CD4-positive, alpha-beta memory T cell (primary cell): ENCODE results near the gene KDM1B. TPM values are rescaled to one million over a fixed set of nuclear protein-coding genes. Genes with fewer than 3 reads are reported as not detected.

Experiments used
- CTCF ChIA-PET: fragments of 350-600 bp; sonication (Branson Sonifier 250); formaldehyde crosslinking; loops from one replicate; lab custom pipeline; 2021; ENCODE audit warnings: inconsistent platforms; ENCODE audit not compliant: partially characterized antibody; lab: Charles Lee
- POLR2A ChIA-PET: fragments of 350-600 bp; sonication (Branson Sonifier 250); formaldehyde crosslinking; loops from one replicate; lab custom pipeline; 2021; ENCODE audit not compliant: partially characterized antibody; lab: Charles Lee
- DNase-seq, 5 donors: peaks; one replicate each; pipeline versions ENCODE4 v3.0.0 to v3.0.0-alpha.2; 2020 to 2022; ENCODE audit warnings: mixed read lengths in 1 of 5
- H3K27ac ChIP-seq: one replicate; pipeline ENCODE4 v1.7.0; 2013; ENCODE audit warnings: low read depth, low read length
- H3K27me3 ChIP-seq: 2 replicates; pipeline ENCODE4 v1.7.0; 2013; ENCODE audit warnings: mild to moderate bottlenecking, low read length, moderate library complexity; ENCODE audit not compliant: insufficient read depth
- H3K36me3 ChIP-seq: 2 replicates; pipeline ENCODE4 v1.7.0; 2013; ENCODE audit warnings: mild to moderate bottlenecking, low read length, moderate library complexity; ENCODE audit not compliant: insufficient read depth
- H3K4me1 ChIP-seq: 2 replicates; pipeline ENCODE4 v1.7.0; 2013; ENCODE audit warnings: mild to moderate bottlenecking, low read length, moderate library complexity; ENCODE audit not compliant: insufficient read depth
- H3K4me3 ChIP-seq, 2 donors: one replicate each; pipeline ENCODE4 v1.7.0; 2013; ENCODE audit warnings: low read length in 2 of 2, mild to moderate bottlenecking in 1 of 2
- H3K9me3 ChIP-seq, 2 donors: one replicate each; pipeline ENCODE4 v1.7.0; 2013; ENCODE audit warnings: low read length in 2 of 2, control low read depth in 1 of 2; ENCODE audit not compliant: control insufficient read depth in 1 of 2
- H3K27ac Mint-ChIP-seq, 7 donors: one replicate each; pipeline ENCODE4 v1.8.0; 2020 to 2021; ENCODE audit warnings: mixed read lengths in 7 of 7, mild to moderate bottlenecking in 6 of 7, inconsistent platforms in 3 of 7, moderate library complexity in 3 of 7
- H3K27me3 Mint-ChIP-seq, 2 donors: one replicate each; pipeline ENCODE4 v1.8.0; 2020 to 2021; ENCODE audit warnings: mixed read lengths in 2 of 2
- H3K36me3 Mint-ChIP-seq, 2 donors: one replicate each; pipeline ENCODE4 v1.8.0; 2020 to 2021; ENCODE audit warnings: mixed read lengths in 2 of 2, inconsistent platforms in 1 of 2, mild to moderate bottlenecking in 1 of 2
- H3K4me1 Mint-ChIP-seq, 4 donors: one replicate each; pipeline ENCODE4 v1.8.0; 2020 to 2021; ENCODE audit warnings: mixed read lengths in 4 of 4, mild to moderate bottlenecking in 1 of 4
- H3K4me3 Mint-ChIP-seq, 8 donors: one replicate each; pipeline ENCODE4 v1.8.0; 2020 to 2021; ENCODE audit warnings: mixed read lengths in 8 of 8, mild to moderate bottlenecking in 7 of 8, moderate library complexity in 6 of 8, inconsistent platforms in 3 of 8
- H3K9me3 Mint-ChIP-seq, 8 donors: one replicate each; pipeline ENCODE4 v1.8.0; 2020 to 2021; ENCODE audit warnings: mixed read lengths in 8 of 8, mild to moderate bottlenecking in 5 of 8, inconsistent platforms in 3 of 8, moderate library complexity in 1 of 8
- intact Hi-C: fragments of 100-400 bp; cut with micrococcal nuclease; formaldehyde crosslinking; loops from one replicate; pipeline ENCODE4 v1.15.1; 2023
- polyA plus RNA-seq, 2 donors: library from polyadenylated mRNA; unstranded; fragments of 300-500 nt; fragmentation: Illumina TruSeq; gene quantifications; one replicate each; pipeline ENCODE4 v1.2.3, GENCODE V29; 2021
- total RNA-seq, 2 experiments: library from RNA; stranded (reverse); gene quantifications; one replicate each; pipeline ENCODE4 v1.2.3, GENCODE V29; 2021

Gene KDM1B
- total and polyA plus RNA-seq, 4 experiments from 2014 or later, result 0.45 to 12.3 (median 6.5) TPM

DNA sequence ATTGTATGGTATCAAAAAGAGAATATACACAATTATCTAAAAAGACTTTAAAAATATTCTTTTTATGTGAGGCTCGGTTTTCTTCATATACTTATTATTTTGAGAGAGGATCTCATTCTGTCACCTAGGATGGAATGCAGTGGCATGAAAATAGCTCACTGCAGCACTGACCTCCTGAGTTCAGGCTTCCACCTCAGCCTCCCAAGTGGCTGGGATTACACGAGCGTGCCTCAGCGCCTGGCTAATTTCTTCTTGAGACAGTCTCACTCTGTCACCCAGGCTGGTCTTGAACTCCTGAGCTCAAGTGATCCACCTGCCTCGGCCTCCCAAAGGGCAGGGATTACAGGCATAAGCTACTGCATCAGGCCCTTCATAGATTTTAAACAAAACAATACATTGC lies 98.4 kb downstream of the KDM1B start:
- Mint-ChIP-seq H3K27me3 (no peaks in the 10 kb centered on the region), H3K9me3 (no peaks in the 10 kb centered on the region)

DNA sequence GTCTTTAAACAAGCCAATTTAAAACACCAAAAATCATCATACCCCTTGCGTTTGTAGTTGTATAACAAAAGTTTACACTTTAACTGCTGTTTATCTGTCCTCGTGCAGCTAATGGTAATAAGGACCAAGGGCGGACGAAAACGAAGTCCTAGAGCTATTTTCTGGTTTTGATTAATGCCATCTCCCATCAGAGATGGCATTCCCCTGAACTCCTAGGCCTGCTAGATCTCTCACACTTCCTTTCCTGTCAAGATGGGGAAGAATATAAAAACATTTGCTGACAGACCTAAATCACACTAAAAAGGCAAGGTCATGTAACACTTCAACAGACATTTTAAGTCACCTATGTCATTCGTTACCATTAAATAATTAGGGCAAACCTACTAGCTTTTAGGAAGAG lies 99.6 kb downstream of the KDM1B start:
- peak overlapping the region in 1 of 7 donors; percentile 54 for H3K27ac Mint-ChIP-seq
- H3K4me3 ChIP-seq, result no peak overlapping the region
- H3K4me3 Mint-ChIP-seq, result no peak overlapping the region
- ChIA-PET CTCF (interaction anchor here (1.3 kb wide), 1 partner anchor 13 kb away, joined by 3 read pairs; no protein-coding TSS in a partner anchor), POLR2A (no interaction called here)
- peaks cover 12% of the 10 kb centered on the region for H3K4me1 ChIP-seq
- DNase-seq, result no peak
- H3K36me3 ChIP-seq, result peaks cover 26% of the 10 kb centered on the region
- peaks cover 11 to 38% (median 26%) of the 10 kb centered on the region in 4 donors for H3K4me1 Mint-ChIP-seq
- H3K9me3 Mint-ChIP-seq, result no peaks in the 10 kb centered on the region
- H3K36me3 Mint-ChIP-seq, result peaks cover 39 to 67% of the 10 kb centered on the region in 2 donors
- no peaks in the 10 kb centered on the region for H3K9me3 ChIP-seq
- no peaks in the 10 kb centered on the region for H3K27me3 ChIP-seq
- intact Hi-C loops, result no loop called here
- H3K27me3 Mint-ChIP-seq, result no peaks in the 10 kb centered on the region
- no peak overlapping the region for H3K27ac ChIP-seq

More for the DNA sequence above, 98.4 kb downstream of the KDM1B start:
- H3K4me3 Mint-ChIP-seq, result no peak overlapping the region
- DNase-seq, result no peak
- Histone ChIP-seq H3K36me3 (peaks cover 33% of the 10 kb centered on the region), H3K27ac (no peak overlapping the region), H3K4me1 (peaks cover 5% of the 10 kb centered on the region), H3K9me3 (no peaks in the 10 kb centered on the region), H3K27me3 (no peaks in the 10 kb centered on the region), H3K4me3 (no peak overlapping the region)
- CTCF ChIA-PET, result interaction anchor here (1.4 kb wide), 1 partner anchor 12 kb away, joined by 4 read pairs; no protein-coding TSS in a partner anchor
- peaks cover 51 to 70% of the 10 kb centered on the region in 2 donors for H3K36me3 Mint-ChIP-seq
- POLR2A ChIA-PET, result no interaction called here
- peaks cover 6 to 39% (median 25%) of the 10 kb centered on the region in 4 donors for H3K4me1 Mint-ChIP-seq
- H3K27ac Mint-ChIP-seq, result no peak overlapping the region
- intact Hi-C loops, result no loop called here

DNA sequence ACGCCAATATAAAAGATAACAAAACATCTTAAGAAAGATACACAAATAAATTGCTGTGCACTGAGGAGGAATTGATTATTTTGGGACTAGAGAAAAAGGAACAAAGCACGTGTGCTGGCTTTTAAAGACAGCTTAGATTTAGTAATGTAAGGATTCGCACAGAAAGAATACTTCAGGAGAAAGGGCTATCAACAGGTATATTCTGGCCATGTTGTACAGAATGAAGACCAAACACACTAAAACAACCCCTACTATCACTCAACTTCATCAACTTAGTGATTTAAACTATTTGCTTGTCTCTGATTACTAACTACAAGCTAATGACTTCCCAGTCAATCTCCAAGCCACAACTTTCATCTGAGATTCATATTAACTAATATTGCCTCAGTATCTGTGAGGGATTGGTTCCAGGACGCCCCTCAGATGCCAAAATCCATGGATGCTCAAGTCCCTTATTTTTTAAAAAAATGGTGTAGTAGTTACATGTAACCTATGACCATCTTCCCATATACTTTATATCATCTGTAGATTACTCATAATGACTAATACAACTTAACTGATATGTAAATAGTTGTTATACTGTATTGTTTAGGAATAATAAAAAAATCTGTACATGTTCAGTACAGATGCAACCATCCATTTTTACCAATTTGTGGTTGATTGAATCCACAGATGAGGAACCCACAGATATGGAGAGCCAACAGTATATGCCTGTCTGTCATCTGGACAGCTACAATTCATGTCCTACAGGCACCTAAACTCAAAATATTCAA lies 104.6 kb downstream of the KDM1B start:
- Histone ChIP-seq H3K4me1 (peaks cover 42% of the 10 kb centered on the region), H3K27me3 (no peaks in the 10 kb centered on the region), H3K9me3 (no peaks in the 10 kb centered on the region), H3K4me3 (no peak overlapping the region), H3K27ac (no peak overlapping the region), H3K36me3 (peaks cover 22% of the 10 kb centered on the region)
- DNase-seq, result no peak
- Mint-ChIP-seq H3K36me3 (peaks cover 19 to 59% of the 10 kb centered on the region in 2 donors), H3K9me3 (peaks cover 0 to 2% (median 0%) of the 10 kb centered on the region in 8 donors), H3K27ac (peak overlapping the region; percentile 29 to 96 (median 79)), H3K27me3 (no peaks in the 10 kb centered on the region), H3K4me1 (peaks cover 38 to 63% (median 50%) of the 10 kb centered on the region in 4 donors), H3K4me3 (peak overlapping the region in 7 of 8 donors; percentile 4 to 76 (median 52))
- POLR2A ChIA-PET, result interaction anchor here (1.1 to 1.2 kb wide), 2 partner anchors 9 to 105 kb away, joined by 3 to 4 read pairs; partner anchors contain the start of genes KDM1B and TPMT
- CTCF ChIA-PET, result no interaction called here
- intact Hi-C loops, result loop anchor here (5.0 kb wide), 2 partner anchors 127 to 1498 kb away; partner anchors contain the start of genes ATXN1 and RNF144B

DNA sequence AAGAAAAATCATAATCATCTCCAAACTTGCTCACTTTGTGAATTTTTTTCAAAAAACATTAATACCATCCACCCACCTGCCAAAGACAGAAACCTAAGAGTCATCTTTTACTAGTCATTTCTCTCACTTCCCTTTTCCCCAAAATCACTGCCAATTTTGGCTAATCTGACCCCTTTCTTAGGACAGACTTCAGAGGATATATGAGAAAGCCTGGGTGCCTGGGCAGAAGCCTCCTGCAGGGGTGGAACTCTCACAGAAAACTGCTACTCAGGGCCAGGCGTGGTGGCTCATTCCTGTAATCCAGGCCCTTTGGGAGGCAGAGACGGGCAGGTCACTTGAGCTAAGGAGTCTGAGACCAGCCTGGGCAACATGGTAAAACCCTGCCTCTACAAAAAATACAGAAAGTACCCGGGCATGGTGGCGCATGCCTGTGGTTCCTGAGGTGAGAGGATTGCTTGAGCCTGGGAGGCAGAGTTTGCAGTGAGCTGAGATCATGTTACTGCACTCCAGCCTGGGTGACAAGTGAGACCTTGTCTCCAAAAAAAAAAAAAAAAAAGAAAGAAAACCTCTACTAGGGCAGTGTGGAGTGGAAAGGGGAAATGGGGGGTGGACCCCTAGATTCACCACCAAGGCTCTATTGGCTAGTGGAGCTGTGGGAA lies 105.4 kb downstream of the KDM1B start:
- Histone ChIP-seq H3K36me3 (peaks cover 15% of the 10 kb centered on the region), H3K27me3 (no peaks in the 10 kb centered on the region), H3K4me3 (no peak overlapping the region), H3K9me3 (no peaks in the 10 kb centered on the region), H3K27ac (no peak overlapping the region), H3K4me1 (peaks cover 49% of the 10 kb centered on the region)
- ChIA-PET CTCF (no interaction called here), POLR2A (interaction anchor here (0.6 to 1.2 kb wide), 2 partner anchors 19 to 104 kb away, joined by 3 read pairs; no protein-coding TSS in a partner anchor)
- peaks cover 12 to 55% of the 10 kb centered on the region in 2 donors for H3K36me3 Mint-ChIP-seq
- intact Hi-C loops, result loop anchor here (5.0 kb wide), 2 partner anchors 127 to 1498 kb away; partner anchors contain the start of genes ATXN1 and RNF144B
- H3K27me3 Mint-ChIP-seq, result no peaks in the 10 kb centered on the region
- peak overlapping the region; percentile 10 to 96 (median 71) for H3K27ac Mint-ChIP-seq
- H3K4me1 Mint-ChIP-seq, result peaks cover 45 to 65% (median 52%) of the 10 kb centered on the region in 4 donors
- peak overlapping the region; percentile 42 to 76 (median 50) for H3K4me3 Mint-ChIP-seq
- DNase-seq, result peak in 1 of 5 donors; percentile 36
- peaks cover 0 to 4% (median 0%) of the 10 kb centered on the region in 8 donors for H3K9me3 Mint-ChIP-seq

DNA sequence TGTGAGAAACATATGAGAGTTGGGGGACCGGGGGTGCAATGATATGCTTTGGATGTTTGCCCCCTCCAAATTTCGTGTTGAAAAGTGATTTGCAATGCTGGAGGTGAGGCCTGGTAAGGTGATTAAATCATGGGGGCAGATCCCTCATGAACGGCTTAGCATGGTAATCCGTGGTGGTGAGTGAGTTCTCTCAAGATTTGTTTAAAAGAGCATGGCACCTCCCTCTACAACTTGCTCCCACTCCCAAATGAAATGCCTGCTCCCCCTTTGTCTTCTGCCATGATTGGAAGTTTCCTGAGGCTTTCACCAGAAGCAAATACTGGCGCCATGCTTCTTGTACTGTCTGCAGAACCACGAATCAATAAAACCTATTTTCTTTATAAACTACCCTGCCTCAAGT lies 106.7 kb downstream of the KDM1B start:
- no peaks in the 10 kb centered on the region for H3K9me3 ChIP-seq
- Mint-ChIP-seq H3K27ac (peak overlapping the region; percentile 36 to 96 (median 87)), H3K4me1 (peaks cover 48 to 66% (median 53%) of the 10 kb centered on the region in 4 donors), H3K9me3 (peaks cover 0 to 4% (median 0%) of the 10 kb centered on the region in 8 donors), H3K27me3 (no peaks in the 10 kb centered on the region), H3K4me3 (peak overlapping the region in 7 of 8 donors; percentile 58 to 98 (median 95)), H3K36me3 (peaks cover 6 to 48% of the 10 kb centered on the region in 2 donors)
- H3K4me3 ChIP-seq, result no peak overlapping the region
- CTCF ChIA-PET, result no interaction called here
- no peak for DNase-seq
- POLR2A ChIA-PET, result interaction anchor here (1.2 to 1.9 kb wide), 2 partner anchors 20 to 106 kb away, joined by 3 to 11 read pairs; partner anchors contain the start of genes KDM1B and TPMT
- no peak overlapping the region for H3K27ac ChIP-seq
- H3K4me1 ChIP-seq, result peaks cover 53% of the 10 kb centered on the region
- intact Hi-C loops, result loop anchor here (2.0 to 5.0 kb wide), 4 partner anchors 19 to 1500 kb away; partner anchors contain the start of genes ATXN1, FAM8A1 and RNF144B
- no peaks in the 10 kb centered on the region for H3K27me3 ChIP-seq
- peaks cover 5% of the 10 kb centered on the region for H3K36me3 ChIP-seq

DNA sequence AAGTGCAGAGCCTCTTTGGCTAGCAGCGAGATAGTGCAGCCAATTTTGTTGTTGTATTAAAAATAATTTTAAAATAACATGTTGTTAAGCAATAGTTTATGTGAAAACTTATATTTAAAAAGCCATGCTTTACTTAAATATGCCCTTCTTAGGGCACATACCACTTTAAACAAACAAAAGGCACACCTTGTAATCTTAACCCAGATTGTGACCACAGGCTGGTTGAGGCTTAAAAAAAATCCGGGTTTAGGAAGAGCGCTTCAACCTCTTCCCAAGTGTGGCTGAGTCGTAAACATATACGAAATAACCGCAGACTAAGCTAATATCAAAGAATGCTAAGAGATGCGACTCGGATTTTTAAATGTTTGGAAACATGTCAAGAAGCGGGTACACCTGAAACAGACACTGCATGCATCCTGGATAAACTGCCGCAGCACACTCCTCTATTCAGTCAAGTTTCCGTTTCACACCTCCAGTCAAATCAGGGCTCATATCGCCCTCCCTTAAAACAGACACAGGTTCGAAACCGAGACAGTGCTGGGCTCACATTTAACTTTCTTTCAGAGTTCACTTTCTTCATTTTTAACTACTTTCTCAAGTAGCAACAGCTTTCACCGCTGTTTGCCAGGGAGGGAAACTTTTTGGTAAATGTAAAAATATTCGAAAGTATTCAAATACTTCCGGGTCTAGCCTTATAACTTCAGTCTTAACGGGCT lies 107.6 kb downstream of the KDM1B start:
- peaks cover 0 to 4% (median 0%) of the 10 kb centered on the region in 8 donors for H3K9me3 Mint-ChIP-seq
- peaks cover 0 to 39% of the 10 kb centered on the region in 2 donors for H3K36me3 Mint-ChIP-seq

More for the DNA sequence above, 107.6 kb downstream of the KDM1B start:
- ChIA-PET CTCF (interaction anchor here (0.5 kb wide), 1 partner anchor 15 kb away, joined by 3 read pairs; no protein-coding TSS in a partner anchor), POLR2A (interaction anchor here (0.6 to 1.9 kb wide), 3 partner anchors 107 to 1943 kb away, joined by 3 to 11 read pairs (median 3); partner anchors contain the start of genes KDM1B and TPMT)
- Histone ChIP-seq H3K4me1 (peaks cover 53% of the 10 kb centered on the region), H3K27me3 (no peaks in the 10 kb centered on the region), H3K9me3 (no peaks in the 10 kb centered on the region), H3K27ac (peak overlapping the region; percentile 76), H3K4me3 (peak overlapping the region; percentile 64 to 89), H3K36me3 (no peaks in the 10 kb centered on the region)
- peak overlapping the region; percentile 92 to 98 (median 96) for H3K27ac Mint-ChIP-seq
- peaks cover 46 to 62% (median 53%) of the 10 kb centered on the region in 4 donors for H3K4me1 Mint-ChIP-seq
- peak; percentile 54 to 67 (median 59) for DNase-seq
- intact Hi-C loops, result loop anchor here (1.0 to 5.0 kb wide), 5 partner anchors 20 to 1501 kb away; partner anchors contain the start of genes ATXN1, FAM8A1, KDM1B and RNF144B
- peak overlapping the region; percentile 93 to 98 (median 96) for H3K4me3 Mint-ChIP-seq
- no peaks in the 10 kb centered on the region for H3K27me3 Mint-ChIP-seq
